Measurements from ENCODE around the gene S1PR3. TPM values are rescaled to one million over a fixed set of nuclear protein-coding genes. Genes with fewer than 3 reads are reported as not detected.

S1PR3 gene
- total RNA-seq, 1 donor from 2014 or later = 18.3 TPM

DNA sequence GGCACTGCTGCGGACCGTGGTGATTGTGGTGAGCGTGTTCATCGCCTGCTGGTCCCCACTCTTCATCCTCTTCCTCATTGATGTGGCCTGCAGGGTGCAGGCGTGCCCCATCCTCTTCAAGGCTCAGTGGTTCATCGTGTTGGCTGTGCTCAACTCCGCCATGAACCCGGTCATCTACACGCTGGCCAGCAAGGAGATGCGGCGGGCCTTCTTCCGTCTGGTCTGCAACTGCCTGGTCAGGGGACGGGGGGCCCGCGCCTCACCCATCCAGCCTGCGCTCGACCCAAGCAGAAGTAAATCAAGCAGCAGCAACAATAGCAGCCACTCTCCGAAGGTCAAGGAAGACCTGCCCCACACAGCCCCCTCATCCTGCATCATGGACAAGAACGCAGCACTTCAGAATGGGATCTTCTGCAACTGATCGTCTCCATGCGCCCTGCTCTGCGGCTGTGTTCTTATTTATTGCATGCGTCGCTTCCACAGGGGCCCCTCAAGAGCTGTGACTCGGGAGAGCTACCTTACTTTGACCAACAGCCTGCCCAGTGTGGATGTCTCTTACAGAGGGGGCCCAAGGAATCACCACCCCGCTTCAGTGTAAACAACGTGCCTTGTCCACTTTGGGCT is 10.8 kb downstream of the S1PR3 start:
- peak overlapping the region; percentile 16 for H3K4me3 Mint-ChIP-seq (ENCODE audit: unreplicated experiment)
- H3K27me3 Mint-ChIP-seq (ENCODE audit: unreplicated experiment) = peaks cover 2% of the 10 kb centered on the region
- H3K9me3 Mint-ChIP-seq (ENCODE audit: unreplicated experiment) = no peaks in the 10 kb centered on the region
- H3K27ac Mint-ChIP-seq (ENCODE audit: unreplicated experiment) = no peak overlapping the region
- peaks cover 14% of the 10 kb centered on the region for H3K4me1 Mint-ChIP-seq (ENCODE audit: unreplicated experiment)
- peaks cover 18% of the 10 kb centered on the region for H3K36me3 Mint-ChIP-seq (ENCODE audit: low read depth, unreplicated experiment)
- DNase-seq (ENCODE audit: low spot score) = no peak
- TF ChIP-seq, protein P1, sequence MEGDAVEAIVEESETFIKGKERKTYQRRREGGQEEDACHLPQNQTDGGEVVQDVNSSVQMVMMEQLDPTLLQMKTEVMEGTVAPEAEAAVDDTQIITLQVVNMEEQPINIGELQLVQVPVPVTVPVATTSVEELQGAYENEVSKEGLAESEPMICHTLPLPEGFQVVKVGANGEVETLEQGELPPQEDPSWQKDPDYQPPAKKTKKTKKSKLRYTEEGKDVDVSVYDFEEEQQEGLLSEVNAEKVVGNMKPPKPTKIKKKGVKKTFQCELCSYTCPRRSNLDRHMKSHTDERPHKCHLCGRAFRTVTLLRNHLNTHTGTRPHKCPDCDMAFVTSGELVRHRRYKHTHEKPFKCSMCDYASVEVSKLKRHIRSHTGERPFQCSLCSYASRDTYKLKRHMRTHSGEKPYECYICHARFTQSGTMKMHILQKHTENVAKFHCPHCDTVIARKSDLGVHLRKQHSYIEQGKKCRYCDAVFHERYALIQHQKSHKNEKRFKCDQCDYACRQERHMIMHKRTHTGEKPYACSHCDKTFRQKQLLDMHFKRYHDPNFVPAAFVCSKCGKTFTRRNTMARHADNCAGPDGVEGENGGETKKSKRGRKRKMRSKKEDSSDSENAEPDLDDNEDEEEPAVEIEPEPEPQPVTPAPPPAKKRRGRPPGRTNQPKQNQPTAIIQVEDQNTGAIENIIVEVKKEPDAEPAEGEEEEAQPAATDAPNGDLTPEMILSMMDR (IDR thresholded peaks at IDR 0.05; ENCODE audit: unreplicated experiment) = no peak

DNA sequence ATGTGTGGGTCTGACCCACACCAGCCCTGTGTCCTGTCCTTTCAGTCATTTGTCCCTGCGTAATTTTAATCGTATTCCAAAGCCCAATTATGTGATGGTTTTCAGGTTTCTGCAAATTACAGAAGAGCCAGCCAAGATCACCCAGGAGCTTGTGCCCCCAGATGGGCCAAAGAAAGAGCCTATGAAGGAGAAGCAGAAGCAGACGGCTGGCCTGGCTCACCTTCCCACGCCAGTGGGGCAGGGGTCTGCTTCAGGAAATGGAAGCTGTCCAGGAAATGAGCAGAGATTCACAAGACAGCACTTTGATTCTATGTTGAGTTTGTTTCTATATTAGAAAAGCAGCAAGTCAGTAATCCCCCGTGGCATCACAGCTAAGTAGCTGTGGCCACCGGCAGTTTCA is 11.7 kb downstream of the S1PR3 start:
- no peak for DNase-seq (ENCODE audit: low spot score)
- Mint-ChIP-seq H3K27me3 (ENCODE audit: unreplicated experiment) (no peaks in the 10 kb centered on the region), H3K36me3 (ENCODE audit: low read depth, unreplicated experiment) (peaks cover 13% of the 10 kb centered on the region), H3K4me3 (ENCODE audit: unreplicated experiment) (no peak overlapping the region), H3K27ac (ENCODE audit: unreplicated experiment) (no peak overlapping the region), H3K4me1 (ENCODE audit: unreplicated experiment) (peaks cover 14% of the 10 kb centered on the region), H3K9me3 (ENCODE audit: unreplicated experiment) (no peaks in the 10 kb centered on the region)
- TF ChIP-seq, protein P1 (IDR thresholded peaks at IDR 0.05; ENCODE audit: unreplicated experiment) = no peak

DNA sequence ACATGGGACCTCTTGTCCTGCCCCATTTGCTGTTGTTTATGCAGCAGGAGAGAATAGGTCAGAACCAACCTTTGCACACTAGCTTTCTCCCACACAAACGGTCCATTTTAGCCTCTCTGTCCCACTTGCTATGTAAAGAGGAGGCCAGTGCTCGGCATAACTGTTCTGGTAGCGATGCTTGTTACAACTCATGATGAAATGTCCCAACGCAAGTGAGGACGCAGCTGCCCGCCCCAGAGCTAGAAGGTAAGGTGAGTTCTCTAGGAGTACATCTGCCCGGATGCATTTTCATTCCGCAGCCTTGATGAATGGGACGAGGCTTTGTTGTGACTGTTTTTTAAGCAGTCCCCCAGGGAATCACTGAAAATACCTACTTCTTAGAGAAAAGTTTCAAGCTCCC is 14.1 kb downstream of the S1PR3 start:
- no peak overlapping the region for H3K4me3 Mint-ChIP-seq (ENCODE audit: unreplicated experiment)
- H3K27me3 Mint-ChIP-seq (ENCODE audit: unreplicated experiment) = no peaks in the 10 kb centered on the region
- peaks cover 13% of the 10 kb centered on the region for H3K36me3 Mint-ChIP-seq (ENCODE audit: low read depth, unreplicated experiment)
- no peak overlapping the region for H3K27ac Mint-ChIP-seq (ENCODE audit: unreplicated experiment)
- no peak for DNase-seq (ENCODE audit: low spot score)
- TF ChIP-seq, protein P1 (IDR thresholded peaks at IDR 0.05; ENCODE audit: unreplicated experiment) = no peak
- peaks cover 14% of the 10 kb centered on the region for H3K4me1 Mint-ChIP-seq (ENCODE audit: unreplicated experiment)
- no peaks in the 10 kb centered on the region for H3K9me3 Mint-ChIP-seq (ENCODE audit: unreplicated experiment)

DNA sequence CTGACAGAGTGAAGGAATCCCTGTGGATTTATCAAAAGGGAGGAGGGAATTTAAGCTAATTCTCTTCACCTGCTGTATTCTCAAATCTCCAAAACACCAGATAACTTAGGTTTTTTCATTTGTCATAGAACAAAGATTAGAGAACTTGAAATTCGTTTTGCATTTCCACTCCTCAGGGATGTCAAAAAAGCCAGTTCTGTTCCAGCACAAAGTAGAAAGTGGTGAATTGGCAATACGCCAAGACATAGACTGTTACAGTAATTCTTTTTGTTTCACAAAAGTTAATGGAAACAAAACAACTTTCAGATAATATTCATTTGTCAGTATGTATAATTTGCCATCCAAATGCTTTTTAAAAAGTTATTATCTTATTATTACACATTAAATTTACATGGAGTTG is 15.0 kb downstream of the S1PR3 start:
- DNase-seq (ENCODE audit: low spot score) = no peak
- TF ChIP-seq, protein P1 (IDR thresholded peaks at IDR 0.05; ENCODE audit: unreplicated experiment) = no peak
- no peak overlapping the region for H3K4me3 Mint-ChIP-seq (ENCODE audit: unreplicated experiment)
- H3K27ac Mint-ChIP-seq (ENCODE audit: unreplicated experiment) = no peak overlapping the region
- peaks cover 10% of the 10 kb centered on the region for H3K4me1 Mint-ChIP-seq (ENCODE audit: unreplicated experiment)
- H3K36me3 Mint-ChIP-seq (ENCODE audit: low read depth, unreplicated experiment) = peaks cover 13% of the 10 kb centered on the region
- no peaks in the 10 kb centered on the region for H3K27me3 Mint-ChIP-seq (ENCODE audit: unreplicated experiment)
- H3K9me3 Mint-ChIP-seq (ENCODE audit: unreplicated experiment) = no peaks in the 10 kb centered on the region

DNA sequence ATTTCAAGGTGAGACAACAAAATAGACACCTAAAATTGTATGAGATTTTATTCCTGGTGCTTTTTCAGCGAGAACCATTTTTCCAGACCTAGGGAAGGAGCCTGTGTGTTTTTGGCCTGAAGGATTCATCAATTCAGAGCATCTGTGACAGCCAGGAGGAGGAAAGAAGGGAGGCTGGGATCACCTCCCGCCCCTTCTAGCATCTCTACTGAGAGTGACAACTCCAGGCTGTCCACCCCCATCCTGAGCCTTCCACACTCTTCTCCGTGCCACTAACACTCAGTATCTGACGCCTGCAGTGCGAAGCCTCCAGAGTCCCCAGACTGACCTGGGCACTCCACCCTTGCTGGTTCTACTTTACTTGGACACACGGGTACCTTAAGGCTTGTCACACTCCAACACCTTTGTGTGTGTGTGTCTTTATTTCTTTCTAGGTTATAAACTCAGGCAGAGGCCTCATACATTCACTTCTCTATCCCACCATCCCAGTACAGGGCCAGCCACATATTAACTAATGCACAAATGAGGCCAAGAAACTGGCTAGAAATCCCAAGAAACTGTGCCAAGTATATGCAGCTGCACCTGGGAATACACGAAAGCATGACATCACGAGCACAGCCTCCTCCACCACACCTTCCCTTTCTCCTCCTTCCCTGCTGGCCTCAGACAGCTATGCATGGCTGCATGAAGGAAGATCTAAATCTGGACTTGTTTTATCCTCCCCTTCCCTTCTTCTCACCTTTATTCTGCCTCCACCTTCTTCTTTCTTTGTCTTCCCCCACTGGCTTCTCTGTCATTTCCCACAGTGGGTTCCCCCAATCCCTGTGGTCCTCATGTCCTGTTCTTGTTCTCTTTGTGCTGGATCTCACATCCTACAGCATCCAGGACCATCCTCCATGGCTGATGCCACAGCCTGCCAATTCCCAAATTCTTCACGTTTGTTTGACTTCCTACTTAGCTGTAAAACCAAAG is 16.0 kb downstream of the S1PR3 start:
- Mint-ChIP-seq H3K27ac (ENCODE audit: unreplicated experiment) (no peak overlapping the region), H3K27me3 (ENCODE audit: unreplicated experiment) (no peaks in the 10 kb centered on the region), H3K9me3 (ENCODE audit: unreplicated experiment) (no peaks in the 10 kb centered on the region), H3K4me3 (ENCODE audit: unreplicated experiment) (no peak overlapping the region), H3K4me1 (ENCODE audit: unreplicated experiment) (peaks cover 7% of the 10 kb centered on the region), H3K36me3 (ENCODE audit: low read depth, unreplicated experiment) (peaks cover 4% of the 10 kb centered on the region)
- DNase-seq (ENCODE audit: low spot score) = no peak
- TF ChIP-seq, protein P1 (IDR thresholded peaks at IDR 0.05; ENCODE audit: unreplicated experiment) = no peak

Data from endothelial cell (in vitro differentiated cells).